NOMO-1 treated with dmso at 0.1 percent for 144 hours (cell line): ENCODE data around the gene TNFSF11.

Experiments used
- DNase-seq: peaks from one replicate; lab custom pipeline; 2025; ENCODE audit not compliant: unreplicated experiment; lab: John Stamatoyannopoulos, UW

Gene TNFSF11

DNA sequence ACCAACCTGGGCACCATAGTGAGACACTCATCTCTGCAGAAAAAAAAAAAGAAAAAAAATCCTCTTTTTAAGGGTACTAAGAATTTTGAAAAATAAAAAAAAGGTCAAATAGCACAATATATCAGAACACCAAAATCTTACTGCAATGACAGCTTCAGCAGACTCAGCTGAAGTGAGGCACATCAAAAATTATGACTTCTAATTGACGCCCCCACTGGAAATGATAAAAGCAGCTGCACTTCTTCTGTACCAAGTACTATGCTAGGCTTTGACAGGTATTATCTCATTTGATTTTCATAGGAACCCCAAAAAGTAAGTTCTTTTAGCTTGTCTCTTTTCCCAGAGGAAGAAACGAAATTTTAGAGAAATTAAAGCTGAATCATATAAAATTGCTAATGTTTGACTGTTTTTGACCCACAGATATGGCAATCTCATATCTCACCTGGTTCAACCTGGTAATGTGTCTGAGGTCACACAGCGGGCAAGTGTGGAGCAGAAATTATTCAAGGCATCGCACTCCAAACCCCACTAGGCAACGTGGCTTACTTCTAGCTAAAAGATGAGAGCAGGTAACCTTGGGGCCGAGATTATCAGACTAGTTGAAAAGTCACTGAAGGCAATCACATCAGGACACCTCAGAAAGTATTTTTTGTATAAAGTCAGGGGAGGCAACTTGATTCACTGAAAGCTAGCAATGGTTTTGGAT is 78.1 kb downstream of the TNFSF11 start:
- no peak for DNase-seq

DNA sequence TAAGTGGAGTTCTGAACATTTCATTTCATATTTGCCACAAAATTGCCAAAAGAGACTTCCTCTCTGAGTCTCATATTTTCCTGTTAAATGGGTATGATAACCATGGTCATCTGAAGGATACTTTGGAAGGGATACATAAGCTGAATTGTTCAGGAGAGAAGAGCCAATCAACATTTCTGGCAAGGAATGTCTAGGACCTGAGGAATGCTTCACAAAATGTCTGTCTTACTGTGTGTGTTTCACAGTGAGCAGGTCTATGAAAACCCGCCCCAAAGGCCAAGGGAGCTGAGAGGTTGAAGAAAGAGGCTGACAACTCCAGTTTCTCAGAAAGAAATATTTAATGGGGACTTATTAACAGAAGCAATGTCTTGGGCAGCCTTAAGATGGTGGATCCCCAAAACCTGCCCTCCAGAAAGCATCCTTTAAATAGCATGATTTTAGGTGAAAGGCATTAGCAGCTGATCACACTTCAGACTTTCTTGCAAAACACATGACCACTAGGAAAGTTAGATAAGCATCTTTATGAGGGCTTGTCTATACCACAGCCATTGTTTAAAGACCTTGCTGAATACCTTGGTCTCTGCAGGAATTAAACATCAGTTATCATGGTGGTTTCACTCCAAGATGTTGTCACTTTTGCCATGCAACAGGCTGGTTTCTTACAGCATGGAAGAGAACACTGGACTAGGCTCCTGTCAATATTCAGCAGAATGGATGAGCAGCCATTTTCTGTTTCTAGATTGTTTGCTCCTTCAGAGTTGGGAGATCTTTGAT is 78.9 kb downstream of the TNFSF11 start:
- no peak for DNase-seq

DNA sequence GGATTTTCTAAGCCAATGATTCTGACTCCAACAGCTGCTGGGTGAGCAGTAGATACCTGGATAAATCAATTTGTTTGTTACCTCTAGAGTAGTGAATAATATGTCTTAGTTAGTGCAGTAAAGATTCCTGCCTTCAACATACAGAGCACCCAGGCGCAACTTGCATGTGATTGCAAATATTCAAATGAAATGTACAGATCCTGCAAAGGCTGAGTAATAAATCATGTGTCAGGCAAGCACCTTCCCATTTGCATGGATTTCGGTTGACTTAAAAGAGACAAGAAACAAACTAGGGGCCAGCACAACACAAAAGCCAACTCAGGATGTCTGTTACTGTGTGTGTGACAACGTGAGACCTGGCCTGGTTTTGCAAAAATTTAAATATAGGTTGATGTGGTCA is 79.7 kb downstream of the TNFSF11 start:
- DNase-seq, result no peak

DNA sequence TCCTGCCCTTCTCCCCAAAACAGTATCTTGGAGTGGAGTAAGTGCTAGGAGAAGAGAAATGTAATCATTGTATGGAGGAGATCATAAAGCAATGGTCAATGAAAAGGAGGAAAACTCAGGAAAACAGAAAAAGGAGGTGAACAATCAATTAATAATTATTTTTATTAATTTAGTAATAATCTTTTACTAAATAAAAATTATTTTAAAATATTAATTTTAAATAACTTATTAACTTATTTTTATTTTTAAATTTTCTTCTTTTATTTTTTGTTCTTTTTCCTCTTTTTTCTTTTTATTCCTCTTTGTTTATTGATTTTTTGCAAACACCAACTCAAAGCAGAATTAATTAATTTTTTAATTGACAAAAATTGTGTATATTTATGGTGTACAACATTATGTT is 80.3 kb downstream of the TNFSF11 start:
- no peak for DNase-seq

DNA sequence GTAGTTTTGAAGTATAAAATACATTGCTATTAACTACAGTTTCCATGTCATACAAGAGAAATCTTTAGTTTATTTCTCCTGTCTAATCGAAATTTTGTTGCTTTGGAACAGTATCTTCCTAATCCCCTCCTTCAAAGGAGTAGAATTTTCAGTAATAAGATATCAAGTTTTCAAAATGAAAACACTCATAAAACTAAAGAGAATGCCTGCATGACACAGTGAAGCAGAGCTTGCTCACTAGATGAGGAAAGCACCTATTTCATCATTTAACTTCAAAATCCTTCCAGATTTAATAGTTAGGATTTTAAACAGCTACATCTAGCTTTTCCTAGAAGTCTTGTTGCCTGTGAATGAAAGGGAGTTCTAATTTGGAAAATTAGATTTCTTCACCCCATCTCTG is 80.8 kb downstream of the TNFSF11 start:
- no peak for DNase-seq

DNA sequence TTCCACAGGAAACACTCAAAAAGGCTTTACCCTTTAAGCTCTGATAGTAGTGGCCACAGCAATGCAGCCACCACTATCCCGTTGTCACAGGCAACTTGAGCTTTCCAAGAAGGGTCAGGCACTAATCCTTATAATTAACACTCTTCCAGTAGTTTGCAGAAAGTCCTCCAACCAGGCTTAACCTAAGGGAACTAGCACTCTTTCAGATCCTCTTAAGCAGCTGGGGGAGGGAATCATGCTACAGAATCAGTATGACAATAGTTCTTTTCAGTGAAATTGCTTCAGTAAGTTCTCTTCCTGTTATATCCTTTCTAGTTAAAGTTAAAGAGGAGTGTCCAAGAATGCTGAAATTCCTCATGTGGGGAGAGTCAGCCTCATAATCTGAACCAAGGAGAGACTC is 82.2 kb downstream of the TNFSF11 start:
- no peak for DNase-seq

DNA sequence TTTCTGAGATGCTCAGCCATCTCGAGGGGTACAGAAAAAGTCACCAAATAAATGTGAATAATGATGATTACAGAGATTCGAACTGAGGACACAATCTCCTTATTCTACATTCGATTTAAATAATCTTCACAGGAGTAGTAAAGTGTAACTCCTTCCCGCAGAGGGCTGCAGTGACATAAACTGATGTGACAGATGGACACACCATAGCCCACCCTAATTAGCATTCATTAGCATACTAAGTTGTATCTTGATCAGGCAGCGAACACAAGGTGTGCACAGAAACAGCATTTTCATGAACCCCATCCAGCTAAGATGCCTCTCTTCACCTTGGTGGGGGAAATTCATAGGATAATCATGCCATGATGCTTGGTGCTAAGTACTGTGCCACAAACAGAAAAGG is 83.0 kb downstream of the TNFSF11 start:
- DNase-seq, result no peak
